Omental fat pad (tissue), 4 donors: ENCODE data around the gene TTC28. TPM values are rescaled to one million over a fixed set of nuclear protein-coding genes. Genes with fewer than 3 reads are reported as not detected.
"Not testable (repeated sequence)": the region's sequence is repeated elsewhere in the genome, so short reads cannot be mapped to it uniquely, and the experiment has no call there.

Experiments
- ATAC-seq: fragments of 150-250 bp; one replicate; pipeline ENCODE4 v1.9.1; 2016; ENCODE audit warnings: mild to moderate bottlenecking, moderate library complexity; ENCODE audit not compliant: low FRiP score
- DNase-seq: peaks from one replicate; pipeline ENCODE4 v3.0.0-alpha.2; 2019; ENCODE audit warnings: low spot score
- CTCF ChIP-seq, 3 donors: fragments of 450-650 bp; IDR thresholded peaks; one replicate each; pipeline ENCODE4 v1.5.1; 2016 to 2017; ENCODE audit warnings: antibody characterized with exemption in 3 of 3, mild to moderate bottlenecking in 3 of 3, moderate library complexity in 2 of 3
- total RNA-seq, 4 donors: library from RNA; depleted of rRNA; stranded (reverse); fragments of >200 nt; gene quantifications; one replicate each; pipeline ENCODE4 v1.1.0, GENCODE V29; 2016

The TTC28 gene
- total RNA-seq, 4 donors from 2014 or later: 28.6 to 103 (median 50.6) TPM

DNA sequence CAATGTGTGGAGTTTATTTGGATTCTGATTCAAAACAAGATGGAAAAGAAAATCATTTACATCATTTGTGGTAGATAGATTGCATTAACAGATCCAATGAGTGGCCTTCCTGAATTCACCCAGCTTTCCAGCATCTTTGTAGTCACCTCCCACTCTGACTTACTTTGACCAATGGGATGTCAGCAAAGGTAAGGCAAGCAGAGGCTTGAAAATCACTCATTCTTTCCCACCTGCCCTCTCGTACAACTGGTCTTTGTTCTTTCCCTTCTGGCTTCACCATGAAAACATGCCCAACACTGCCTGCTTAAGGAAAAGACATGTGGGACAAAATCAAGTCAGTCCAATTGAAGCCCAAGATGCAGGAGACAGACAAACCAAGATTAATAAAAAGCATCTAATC lies 202.1 kb downstream of the TTC28 start:
- no peak for TF ChIP-seq CTCF (IDR thresholded peaks at IDR 0.05)
- ATAC-seq (no peak), DNase-seq (no peak)

GRCh38 chr22:28474330-28474729 lies 205.3 kb downstream of the TTC28 start:
- no peak for DNase-seq
- ATAC-seq: no peak
- TF ChIP-seq CTCF (IDR thresholded peaks at IDR 0.05): no peak

DNA sequence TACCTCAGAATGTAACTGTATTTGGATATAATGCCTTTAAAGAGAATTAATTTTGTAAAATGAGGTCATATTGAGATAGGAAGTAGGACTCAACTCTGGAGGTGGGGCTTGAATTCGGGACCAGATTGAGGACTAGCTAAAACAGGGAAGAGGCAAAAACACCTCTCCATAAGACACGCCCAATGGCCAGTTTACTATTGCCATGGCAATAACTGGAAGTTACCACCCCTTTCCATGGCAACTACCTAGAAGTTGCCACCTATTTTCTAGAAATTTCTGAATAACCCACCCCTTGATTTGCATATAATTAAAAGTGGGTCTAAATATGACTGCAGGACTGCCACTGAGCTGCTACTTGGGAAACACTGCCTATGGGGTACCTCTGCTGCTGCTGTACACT lies 206.4 kb downstream of the TTC28 start:
- no peak for ATAC-seq
- no peak for TF ChIP-seq CTCF (IDR thresholded peaks at IDR 0.05)
- no peak for DNase-seq

DNA sequence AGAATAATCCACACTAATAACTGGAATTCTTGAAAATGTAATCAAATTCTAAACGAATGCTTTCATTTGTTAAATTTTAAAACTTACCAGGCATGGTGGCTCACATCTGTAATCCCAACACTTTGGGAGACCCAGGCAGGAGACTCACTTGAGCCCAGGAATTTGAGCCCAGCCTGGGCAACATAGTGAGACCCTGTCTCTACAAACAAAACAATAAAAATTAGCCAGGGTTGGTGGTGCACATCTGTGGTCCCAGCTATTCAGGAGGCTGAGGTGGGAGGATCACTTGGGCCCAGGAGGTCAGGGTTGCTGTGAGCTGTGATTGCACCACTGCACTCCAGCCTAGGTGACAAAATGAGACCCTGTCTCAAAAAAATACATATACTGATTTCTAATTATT lies 212.6 kb downstream of the TTC28 start:
- ATAC-seq, DNase-seq: not testable (repeated sequence)

GRCh38 chr22:28466399-28466798 lies 213.2 kb downstream of the TTC28 start:
- DNase-seq (no peak), ATAC-seq (no peak)
- no peak for TF ChIP-seq CTCF (IDR thresholded peaks at IDR 0.05)

DNA sequence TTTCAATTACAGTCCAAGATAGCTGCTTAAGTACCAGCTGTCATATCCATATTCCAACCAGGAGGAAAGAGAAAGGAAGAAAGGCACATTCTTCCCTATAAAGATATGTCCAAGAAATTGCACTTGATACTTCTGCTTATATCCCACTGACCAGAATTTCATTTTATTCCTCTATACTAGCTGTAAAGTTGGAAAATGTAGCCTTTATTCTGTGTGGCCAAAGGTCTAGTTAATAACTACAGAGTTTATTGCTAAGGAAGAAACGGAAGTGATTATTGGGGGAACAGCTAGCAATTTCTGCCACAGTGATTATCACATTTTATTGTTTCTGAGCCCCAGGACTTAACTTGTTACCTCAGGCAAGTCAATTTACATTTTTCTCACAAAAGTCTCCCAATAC lies 213.8 kb downstream of the TTC28 start:
- ATAC-seq: no peak
- no peak for DNase-seq
- no peak for TF ChIP-seq CTCF (IDR thresholded peaks at IDR 0.05)

DNA sequence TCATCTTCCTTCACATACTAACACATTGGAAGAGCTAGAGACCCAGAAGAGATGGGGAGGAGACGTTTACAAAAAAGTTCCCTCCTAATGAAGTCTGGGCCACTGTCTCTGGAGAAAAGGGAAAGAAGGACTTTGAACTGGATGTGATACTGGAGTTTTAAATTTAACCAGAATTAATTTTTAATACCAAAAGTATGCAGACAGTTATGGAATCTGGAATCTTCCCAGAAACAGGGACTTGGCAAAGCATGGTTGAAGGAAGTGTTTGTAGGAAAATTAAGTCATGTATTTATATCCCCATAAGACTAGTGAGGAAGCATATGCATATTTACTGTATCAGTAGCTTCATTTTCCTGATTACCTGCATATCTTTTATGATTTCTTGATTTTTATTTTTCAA lies 215.5 kb downstream of the TTC28 start:
- ATAC-seq: no peak
- TF ChIP-seq CTCF (IDR thresholded peaks at IDR 0.05): no peak
- DNase-seq: no peak

GRCh38 chr22:28463408-28463807 lies 216.2 kb downstream of the TTC28 start:
- ATAC-seq, DNase-seq: not testable (repeated sequence)
